ENCODE results near the gene SPRR5.

DNA sequence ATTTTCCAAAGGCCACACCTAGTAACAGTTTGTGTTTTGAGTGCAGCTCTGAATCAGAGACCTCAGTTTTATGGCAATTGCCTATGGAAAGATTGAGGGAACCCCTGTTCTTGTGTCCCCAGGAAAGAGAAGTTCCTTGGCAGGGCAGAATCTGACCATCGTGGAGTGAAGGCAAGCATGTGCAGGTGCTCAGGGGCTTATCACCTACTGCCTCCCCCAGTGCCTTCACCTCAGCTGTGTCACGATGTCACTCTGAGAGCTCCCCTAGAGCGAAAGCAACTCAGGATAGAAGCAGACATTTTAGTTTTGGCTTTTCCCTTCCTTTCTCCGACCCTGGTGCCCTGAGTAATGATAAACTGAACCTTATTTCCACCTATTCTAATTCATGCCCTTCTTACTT is 35.1 kb downstream of the SPRR5 start:
- TF ChIP-seq, protein P1, sequence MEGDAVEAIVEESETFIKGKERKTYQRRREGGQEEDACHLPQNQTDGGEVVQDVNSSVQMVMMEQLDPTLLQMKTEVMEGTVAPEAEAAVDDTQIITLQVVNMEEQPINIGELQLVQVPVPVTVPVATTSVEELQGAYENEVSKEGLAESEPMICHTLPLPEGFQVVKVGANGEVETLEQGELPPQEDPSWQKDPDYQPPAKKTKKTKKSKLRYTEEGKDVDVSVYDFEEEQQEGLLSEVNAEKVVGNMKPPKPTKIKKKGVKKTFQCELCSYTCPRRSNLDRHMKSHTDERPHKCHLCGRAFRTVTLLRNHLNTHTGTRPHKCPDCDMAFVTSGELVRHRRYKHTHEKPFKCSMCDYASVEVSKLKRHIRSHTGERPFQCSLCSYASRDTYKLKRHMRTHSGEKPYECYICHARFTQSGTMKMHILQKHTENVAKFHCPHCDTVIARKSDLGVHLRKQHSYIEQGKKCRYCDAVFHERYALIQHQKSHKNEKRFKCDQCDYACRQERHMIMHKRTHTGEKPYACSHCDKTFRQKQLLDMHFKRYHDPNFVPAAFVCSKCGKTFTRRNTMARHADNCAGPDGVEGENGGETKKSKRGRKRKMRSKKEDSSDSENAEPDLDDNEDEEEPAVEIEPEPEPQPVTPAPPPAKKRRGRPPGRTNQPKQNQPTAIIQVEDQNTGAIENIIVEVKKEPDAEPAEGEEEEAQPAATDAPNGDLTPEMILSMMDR (IDR thresholded peaks at IDR 0.05) = no peak
- TF ChIP-seq POLR2AphosphoS5 (IDR thresholded peaks at IDR 0.05) = no peak
- TF ChIP-seq POLR2A (IDR thresholded peaks at IDR 0.05) = no peak
- TF ChIP-seq EP300 (IDR thresholded peaks at IDR 0.05) = no peak
